Hematopoietic multipotent progenitor cell treated with erythropoietin and hydrocortisone succinate and interleukin-3 and kit ligand, for 6 days (in vitro differentiated cells): Measurements from ENCODE around the gene TIMM23.
"Not testable (repeated sequence)": the region's sequence is repeated elsewhere in the genome, so short reads cannot be mapped to it uniquely, and the experiment has no call there.

Experiments used
- DNase-seq: peaks from one replicate; pipeline ENCODE4 v3.0.0-alpha.2; 2015

Gene TIMM23, protein sequence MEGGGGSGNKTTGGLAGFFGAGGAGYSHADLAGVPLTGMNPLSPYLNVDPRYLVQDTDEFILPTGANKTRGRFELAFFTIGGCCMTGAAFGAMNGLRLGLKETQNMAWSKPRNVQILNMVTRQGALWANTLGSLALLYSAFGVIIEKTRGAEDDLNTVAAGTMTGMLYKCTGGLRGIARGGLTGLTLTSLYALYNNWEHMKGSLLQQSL

DNA sequence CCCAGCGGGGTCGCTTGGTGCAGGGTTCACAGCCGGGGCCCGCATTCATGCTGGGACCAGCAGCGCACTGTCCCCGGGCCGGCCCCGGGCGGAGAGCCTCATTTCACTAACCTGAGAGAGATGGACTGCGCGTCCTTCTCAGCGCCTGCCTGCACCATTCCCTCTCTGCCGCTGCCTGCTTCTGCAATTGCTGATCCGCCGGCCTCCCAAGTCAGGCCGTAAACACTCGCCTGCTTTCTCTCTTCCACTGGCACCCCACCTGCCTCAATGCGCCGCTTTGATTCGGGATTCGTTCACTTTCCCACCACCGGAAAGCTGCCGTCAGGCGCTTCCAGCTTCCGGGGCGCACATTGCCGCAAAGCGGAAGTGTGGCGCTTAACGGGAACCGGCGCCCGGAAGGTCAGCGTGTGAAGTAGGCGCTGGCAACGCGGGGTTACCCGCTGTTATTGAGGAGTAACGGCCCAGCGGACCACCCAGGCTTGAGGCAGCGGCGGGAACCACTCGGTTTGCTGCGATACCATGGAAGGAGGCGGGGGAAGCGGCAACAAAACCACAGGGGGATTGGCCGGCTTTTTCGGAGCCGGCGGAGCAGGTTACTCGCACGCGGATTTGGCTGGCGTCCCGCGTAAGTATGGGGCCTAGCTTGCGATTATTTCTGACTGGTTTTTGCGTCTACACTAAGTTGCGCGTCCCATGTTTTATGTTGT lies at the start of gene TIMM23:
TSS of gene TIMM23 (plus strand) at position 384 of the 707 bp plus-strand sequence. CDS start at position 520, 136 bp downstream.
- DNase-seq = peak; percentile 90

DNA sequence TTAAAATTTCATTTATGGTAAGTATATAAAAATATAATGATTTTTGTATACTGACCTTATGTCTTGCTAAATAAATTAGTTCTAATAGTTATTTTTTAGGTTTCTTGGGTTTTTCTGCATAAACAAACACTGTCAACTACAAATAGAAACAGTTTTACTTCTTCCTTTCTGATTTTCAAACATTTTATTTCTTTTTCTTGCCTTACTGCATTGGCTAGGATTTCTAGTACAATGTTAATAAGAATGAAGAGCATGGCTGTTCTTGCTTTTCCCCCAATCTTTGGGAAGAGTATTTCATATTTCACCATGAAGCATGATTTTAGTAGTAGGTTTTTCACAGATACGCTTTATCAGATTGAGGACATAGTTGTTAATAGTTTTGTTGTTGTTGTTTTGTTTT lies 45.5 kb upstream of the TIMM23 start:
- DNase-seq = not testable (repeated sequence)

DNA sequence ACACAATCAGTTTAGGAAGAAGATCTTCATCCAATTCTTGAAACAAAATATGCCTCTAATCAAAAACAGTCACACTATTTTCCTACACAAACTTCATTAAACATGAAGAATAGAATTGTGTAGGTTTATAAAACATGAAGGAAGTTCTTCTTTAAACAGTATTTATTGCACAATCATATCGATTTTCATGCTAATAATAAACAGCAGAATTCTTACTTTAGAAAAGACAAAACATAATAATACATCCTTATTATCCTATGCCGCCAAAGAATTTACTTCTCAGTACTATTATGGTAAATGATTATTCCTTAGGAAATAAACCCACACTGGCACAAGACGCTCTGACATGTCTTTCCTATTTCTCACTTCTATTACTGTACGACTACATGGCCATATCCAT lies 41.0 kb upstream of the TIMM23 start:
- not testable (repeated sequence) for DNase-seq

DNA sequence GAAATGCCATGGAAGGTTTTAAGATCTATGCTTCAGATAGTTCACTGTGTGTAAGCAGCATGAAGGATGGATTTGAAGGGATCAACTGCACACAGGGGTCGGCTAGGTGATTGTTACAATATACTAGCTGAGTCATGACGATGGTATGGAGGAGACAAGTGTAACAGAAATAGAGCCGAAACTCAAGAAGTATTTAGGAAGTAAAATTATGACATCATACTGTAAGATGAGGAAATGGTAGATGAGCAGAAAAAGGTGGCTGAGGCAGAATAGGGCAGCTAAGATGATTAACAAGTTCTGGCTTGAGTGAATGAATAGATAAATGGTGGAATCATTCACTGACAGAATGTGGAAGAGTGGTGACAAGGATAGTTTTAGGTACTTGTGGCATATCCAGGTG lies 37.5 kb upstream of the TIMM23 start:
- DNase-seq = not testable (repeated sequence)

DNA sequence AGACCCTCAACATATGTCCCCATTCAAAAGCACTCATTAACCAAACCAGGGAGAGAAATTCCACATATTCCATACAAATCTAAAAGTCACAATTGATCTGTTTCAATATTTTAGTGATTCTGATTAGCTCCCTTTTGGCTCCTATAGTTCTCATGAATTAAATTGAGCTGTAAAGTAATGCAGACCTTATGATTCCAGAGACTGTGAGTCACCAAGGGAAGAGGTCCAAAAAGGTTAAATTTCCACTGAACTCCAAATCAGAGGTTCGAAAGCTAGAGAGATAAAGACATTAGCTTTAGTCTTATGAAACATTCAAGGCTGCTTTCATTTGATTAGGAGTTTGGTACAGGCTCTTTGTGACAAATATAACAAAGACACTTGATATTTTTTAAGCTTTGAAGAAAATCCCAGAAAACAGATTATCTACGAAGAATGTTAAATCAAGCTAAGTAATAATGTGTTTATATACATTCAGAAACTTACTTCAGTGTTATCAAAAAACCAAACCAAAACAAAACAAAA lies 33.1 kb upstream of the TIMM23 start:
- not testable (repeated sequence) for DNase-seq

DNA sequence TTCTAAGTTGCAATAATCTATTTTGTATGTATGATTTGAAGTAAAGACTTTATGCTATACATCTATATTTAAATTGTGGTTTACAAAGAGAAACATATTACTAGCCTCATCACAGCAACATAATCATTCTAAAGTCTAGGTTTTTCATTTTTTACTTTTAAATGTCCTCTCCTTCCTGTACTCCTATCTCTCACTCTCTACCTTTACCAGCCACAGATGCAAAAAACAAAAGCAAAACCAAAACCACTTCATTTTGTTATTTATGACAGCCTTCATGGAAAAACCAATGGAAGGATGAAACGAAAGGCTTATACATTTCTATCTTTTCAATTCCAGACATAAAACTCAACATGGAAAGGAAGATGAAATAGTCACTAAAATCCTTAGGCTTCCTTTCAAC lies 31.1 kb upstream of the TIMM23 start:
- DNase-seq = not testable (repeated sequence)

DNA sequence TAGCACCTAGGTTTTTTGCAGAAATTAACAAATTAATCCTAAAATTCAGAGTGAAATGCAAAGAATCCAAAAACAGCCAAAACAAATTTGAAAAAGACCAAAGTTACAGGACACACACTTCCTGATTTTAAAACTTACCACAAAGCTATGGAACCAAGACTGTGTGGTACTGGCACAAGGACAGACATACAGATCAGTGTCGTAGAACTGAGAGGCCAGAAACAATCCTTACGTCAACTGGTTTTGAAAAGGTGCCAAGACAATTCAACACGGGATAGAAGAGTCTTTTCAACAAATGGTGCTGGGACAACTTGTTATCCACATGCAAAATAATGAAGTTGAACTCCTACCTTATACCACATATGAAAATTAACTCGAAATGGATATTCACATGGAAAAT lies 26.8 kb upstream of the TIMM23 start:
- not testable (repeated sequence) for DNase-seq

DNA sequence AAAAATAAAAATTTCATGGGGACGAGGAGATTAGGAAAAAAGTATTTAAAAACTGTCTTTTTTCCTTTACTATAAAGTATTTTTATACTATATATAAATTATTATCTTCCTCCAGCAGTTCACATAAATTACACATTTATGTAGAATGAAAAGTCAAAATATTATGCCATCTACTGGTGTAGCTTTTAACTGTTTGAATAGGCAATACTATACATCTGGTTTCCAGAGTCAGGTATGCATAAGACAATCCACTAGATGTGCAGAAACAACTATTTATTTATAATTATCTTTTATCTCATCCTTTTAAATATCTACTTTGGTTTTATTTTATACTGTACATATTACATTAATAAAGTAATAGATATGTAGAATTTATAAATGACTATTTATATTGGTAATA lies 24.9 kb upstream of the TIMM23 start:
- not testable (repeated sequence) for DNase-seq

DNA sequence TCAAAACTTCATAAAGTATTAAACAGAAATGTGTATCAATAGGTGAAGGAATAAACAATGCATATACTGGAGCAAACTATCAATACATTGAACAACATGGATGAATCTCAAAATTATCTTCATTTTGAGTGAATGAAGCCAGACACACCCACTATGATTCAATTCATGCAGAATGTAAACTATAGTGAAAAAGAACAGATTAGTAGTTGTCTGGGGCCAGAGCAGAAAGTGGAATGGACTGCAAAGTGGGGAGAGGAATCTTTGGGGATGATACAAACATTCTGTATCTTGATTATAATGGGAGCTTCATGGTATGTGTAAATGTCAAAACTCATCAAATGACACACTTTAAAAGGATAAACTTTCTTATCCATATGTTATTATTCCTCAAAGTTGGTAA lies 23.5 kb upstream of the TIMM23 start:
- DNase-seq = not testable (repeated sequence)

DNA sequence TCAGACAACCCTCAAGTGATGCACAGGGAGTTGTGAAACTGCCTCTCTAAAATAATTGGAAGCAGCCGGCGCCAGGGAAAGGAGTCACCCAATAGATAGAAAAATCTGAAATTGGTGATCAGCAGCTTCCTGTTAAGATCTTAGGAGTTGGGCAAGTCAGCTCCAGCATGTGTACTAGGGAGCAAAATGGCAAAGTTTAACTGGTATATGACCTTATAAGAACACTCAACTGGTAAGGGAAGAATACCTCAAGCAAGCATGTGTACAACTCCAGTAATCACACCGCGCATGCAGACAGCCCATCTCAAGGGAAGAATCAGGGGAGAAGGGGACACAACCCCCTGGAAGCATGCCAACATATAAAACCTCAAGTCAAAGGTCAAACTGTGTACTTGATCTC lies 17.9 kb upstream of the TIMM23 start:
- DNase-seq = not testable (repeated sequence)

DNA sequence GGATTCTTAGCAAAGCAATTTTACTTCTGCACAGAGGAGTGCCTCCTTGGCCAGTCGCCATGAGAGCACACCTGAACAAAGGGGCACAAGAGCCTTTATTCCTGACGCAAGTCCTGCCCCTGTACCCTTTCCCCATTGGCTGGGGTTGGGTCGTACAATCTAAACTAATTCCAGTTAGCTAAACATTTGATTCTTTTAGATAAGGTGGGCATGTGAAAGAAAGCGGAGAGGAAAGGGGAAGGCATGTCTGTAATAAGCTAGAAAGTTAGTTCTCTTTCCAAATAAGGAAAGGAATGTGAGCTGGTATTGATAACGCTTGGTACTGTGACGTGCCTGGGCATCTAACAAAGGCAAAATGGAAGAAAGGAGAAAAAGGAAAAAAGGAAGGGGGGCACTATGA lies 15.7 kb upstream of the TIMM23 start:
- DNase-seq = not testable (repeated sequence)

DNA sequence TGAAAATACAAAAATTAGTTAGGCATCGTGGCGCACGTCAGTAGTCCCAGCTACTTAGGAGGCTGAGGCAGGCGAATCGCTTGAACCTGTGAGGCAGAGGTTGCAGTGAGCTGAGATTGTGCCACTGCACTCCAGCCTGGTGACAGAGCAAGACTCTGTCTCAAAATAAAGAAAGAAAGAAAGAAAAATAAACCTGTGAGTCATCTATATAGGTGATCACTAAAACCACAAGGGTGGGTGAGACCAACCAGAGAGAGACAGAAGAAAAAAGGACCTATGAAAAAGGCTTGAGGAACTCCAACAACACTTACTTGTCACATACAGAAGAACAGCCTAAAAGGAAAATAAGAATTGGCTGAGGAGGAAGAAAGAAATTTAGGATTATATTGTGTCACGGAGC lies 14.4 kb upstream of the TIMM23 start:
- not testable (repeated sequence) for DNase-seq

DNA sequence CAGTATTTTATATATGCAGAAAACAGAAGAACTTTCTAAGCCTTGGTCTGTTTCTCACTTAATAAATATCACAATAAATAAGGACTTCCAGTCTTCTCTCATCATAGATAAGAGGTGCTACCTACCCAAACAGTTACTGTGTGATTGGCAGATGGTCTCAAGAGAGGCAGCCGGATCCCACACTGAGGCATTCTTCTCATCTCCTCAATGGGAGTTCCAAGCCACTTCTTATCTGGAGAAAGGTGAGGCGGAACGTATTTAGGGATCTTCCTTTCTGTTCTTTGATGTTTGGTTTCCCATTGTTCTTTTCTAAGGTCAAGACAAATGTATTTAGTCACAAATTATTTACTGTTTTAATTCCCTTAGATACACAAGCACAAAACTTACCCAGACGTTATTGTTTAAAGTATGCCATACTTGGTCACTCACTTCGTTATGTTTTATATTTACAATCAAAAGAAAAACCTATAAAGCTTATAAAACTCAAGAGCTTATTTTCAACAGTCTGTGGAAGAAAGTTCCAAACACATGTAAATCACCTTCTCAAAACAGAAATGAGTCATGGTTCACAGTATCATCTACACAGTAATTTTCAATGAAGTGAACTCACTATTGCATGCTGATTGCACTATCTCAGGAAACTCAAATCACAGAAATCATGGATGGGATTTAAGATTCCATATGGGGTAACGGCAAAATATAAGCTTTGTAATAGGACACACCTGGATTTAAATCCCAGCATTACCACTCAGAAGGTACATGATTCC lies 9.4 kb upstream of the TIMM23 start:
- DNase-seq = not testable (repeated sequence)

DNA sequence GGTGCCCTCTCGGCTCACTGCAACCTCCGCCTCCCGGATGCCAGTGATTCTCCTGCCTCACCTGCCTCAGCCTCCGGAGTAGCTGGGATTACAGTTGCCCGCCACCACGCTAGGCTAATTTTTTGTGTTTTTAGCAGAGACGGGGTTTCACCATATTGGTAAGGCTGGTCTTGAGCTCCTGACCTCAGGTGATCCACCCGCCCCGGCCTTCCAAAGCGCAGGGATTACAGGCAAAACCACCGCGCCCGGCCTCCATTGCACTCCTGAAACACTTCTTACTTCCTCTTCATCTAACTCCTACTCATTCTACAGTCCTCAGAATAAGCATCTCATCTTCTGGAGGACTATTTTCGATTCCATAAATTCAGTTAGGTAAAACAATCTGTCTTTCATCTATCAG lies 1.3 kb upstream of the TIMM23 start:
- not testable (repeated sequence) for DNase-seq

DNA sequence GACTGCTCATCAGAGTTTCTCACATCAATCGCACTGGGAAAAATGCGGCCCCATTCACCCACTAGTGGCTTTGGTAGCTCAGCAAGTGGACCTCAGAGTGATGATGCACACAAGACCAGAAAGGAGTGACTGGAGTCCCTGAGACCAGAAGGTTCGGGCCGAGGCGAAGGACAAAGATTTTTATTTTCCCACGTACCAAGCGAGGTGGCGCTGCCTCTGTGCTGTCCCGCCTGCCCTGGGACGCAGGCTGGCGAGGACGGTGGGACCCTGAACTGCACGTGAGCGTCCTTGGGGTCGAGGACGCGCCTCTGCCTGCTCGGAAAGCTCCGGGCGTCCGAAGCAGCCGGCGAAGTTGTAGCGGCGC lies 565 bp upstream of the TIMM23 start:
- peak; percentile 13 for DNase-seq

DNA sequence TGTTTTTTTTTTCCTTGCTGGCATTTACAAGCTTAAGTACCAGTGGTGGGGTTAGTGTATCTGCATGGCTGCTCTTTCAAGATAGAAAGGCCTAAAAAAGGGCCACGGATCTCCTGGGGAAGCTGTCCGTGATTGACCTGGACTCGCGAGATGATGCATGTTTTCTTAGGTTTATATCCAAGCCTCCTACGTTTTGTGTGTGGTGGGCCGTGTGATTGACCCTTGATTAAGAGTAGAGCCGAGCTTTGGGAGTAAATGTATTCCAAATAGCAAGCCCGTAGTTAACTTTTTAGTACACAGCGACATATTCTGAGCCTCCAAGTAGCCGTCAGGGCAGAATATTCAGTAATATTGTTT lies 502 bp downstream of the TIMM23 start:
- DNase-seq = peak; percentile 6

DNA sequence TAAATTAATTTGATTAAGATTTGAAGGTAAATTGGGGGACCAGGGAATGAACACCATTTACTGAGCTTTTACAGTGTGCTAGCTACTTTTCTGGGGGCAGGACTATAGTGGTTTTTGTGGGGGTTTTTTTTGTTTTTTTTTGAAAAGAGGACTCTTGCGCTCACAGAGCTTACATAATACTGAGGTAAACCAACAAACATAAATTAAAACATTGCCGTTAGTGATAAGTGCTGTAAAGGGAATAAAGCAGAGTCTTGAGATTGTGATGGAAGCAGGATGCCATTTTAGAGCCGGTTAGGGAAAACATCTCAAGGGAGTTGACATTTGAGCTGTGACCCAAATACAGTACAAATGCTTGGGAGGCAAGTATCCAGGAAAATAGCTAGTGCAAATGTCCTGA lies 1.8 kb downstream of the TIMM23 start:
- DNase-seq = peak; percentile 34

DNA sequence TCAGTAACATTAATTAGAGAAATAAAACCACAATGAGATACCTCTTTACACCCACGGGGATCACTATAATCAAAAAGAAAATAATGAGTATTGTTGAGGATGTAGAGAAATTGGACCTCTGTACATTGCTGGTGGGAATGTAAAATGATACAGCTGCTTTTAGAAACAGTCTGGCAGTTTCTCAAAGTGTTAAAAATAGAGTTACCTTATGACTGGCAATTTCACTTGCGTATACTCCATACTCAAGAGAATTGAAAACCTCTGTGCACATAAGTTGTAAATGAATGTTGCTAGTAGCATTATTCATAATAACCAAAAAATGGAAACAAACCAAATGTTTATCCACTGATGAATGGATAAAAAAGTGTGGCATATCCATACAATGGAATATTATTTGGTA lies 6.3 kb downstream of the TIMM23 start:
- not testable (repeated sequence) for DNase-seq

DNA sequence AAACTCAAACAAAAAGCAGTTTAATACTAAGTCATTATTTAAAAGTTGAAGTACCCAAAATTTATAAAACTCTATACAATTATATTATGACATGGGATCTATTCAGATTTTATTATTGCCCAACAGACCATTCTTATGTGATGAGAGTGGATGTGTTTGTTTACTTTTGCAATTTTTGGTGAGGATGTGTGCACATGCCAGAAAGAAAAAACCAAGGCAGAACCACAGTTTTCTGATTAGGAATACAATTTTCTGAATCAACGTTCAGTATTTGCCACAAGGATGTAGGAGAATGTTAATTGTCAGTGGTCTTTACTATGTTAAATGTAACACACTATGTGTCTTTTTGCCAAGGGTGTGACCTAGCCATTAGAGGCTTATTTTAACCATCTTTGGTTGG lies 9.1 kb downstream of the TIMM23 start:
- not testable (repeated sequence) for DNase-seq

DNA sequence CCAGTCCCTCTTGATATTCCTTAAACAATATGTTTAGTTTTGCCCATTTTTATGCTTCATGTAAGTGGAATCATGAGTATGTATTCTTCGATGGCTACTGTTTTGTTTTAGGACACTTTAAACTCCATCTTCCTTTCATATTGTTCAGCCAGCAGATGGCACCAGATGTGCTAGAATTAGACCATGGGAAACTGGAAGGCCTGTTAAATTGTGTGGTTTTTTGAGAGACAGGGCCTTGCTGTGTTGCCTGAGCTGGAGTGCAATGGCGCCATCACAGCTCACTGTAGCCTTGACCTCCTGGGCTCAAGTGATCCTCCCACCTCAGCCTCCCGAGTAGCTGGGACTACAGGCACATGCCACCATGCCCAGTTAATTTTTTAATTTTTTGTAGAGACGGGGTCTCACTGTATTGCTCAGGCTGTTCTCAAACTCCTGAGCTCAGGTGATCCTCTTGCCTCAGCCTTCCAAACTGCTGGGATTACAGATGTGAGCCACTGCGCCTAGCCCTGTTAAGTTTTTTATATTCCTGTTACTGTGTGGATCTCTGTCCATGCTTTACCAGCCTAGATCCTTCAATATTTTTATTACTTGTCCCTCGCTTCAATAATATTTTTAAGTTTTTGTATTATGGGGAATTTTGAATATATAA lies 11.4 kb downstream of the TIMM23 start:
- peak; percentile 78 for DNase-seq

DNA sequence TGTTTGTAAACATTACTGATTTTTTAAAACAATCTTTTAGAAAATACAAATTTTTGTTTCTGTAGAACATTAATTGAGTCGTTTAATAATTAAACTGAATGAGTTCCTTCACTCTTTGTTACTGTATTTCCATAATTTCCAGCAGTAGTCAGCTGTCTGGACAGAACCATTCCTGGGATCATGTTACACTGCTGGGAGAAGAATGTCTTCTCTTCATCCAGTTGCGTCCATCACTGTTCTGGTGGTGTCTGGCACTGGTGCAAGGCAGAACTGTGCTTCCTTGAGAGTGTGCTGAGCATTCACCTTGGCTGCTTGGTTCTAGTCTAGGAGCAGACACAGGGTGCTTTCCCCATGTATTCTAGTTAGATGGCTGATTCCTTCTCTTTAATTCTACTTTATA lies 12.2 kb downstream of the TIMM23 start:
- DNase-seq = not testable (repeated sequence)

DNA sequence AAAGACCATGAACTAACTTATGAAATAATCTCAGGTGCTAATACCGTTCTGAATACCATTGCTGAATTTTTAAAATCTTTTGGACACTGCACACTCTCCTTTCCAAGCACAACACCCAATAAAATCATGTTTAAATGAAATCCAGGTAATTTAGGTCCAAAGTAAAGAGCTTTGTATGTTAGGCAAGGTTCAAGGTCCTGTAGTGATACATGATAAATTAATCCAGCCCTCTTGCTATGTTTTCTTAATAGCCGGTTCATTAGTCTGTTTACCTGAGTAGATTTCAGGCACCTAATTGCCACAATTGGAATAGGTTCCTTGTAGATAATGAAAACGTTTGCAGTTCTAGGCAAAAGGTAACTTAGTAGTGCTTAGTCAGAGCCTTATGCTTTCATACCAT lies 13.3 kb downstream of the TIMM23 start:
- not testable (repeated sequence) for DNase-seq

DNA sequence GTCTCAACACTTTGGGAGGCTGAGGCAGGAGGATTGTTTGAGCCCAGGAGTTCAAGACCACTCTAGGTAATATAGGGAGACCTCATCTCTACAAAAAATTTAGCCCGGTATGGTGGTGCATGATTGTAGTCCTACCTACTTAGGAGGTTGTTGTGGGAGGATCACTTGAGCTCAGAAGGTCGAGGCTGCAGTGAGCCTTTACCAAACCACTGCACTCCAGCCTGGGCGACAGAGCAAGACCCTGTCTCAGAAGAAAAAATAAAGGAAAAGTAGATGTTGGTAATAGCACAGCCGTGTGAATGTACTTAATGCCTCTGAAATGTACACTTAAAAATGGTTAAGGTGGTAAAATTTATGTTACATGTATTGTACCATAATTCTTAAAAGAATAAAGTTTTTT lies 25.3 kb downstream of the TIMM23 start:
- DNase-seq = no peak
